GM10266 (cell line): ENCODE measurements around the gene RHBDD2.
"Not testable (repeated sequence)": the region's sequence is repeated elsewhere in the genome, so short reads cannot be mapped to it uniquely, and the experiment has no call there.

Experiments
- DNase-seq: peaks from one replicate; pipeline ENCODE4 v3.0.0; 2012; ENCODE audit errors: extremely low spot score
- CTCF ChIP-seq: IDR thresholded peaks from 2 replicates; pipeline ENCODE4 v1.5.1; 2012; ENCODE audit warnings: mild to moderate bottlenecking, low read depth; ENCODE audit not compliant: control insufficient read depth, insufficient read depth; ENCODE audit errors: missing control alignments

RHBDD2 gene

GRCh38 chr7:75842836-75843446 is 35.9 kb upstream of the RHBDD2 start:
- no peak for TF ChIP-seq CTCF
- DNase-seq, result peak; percentile 72

DNA sequence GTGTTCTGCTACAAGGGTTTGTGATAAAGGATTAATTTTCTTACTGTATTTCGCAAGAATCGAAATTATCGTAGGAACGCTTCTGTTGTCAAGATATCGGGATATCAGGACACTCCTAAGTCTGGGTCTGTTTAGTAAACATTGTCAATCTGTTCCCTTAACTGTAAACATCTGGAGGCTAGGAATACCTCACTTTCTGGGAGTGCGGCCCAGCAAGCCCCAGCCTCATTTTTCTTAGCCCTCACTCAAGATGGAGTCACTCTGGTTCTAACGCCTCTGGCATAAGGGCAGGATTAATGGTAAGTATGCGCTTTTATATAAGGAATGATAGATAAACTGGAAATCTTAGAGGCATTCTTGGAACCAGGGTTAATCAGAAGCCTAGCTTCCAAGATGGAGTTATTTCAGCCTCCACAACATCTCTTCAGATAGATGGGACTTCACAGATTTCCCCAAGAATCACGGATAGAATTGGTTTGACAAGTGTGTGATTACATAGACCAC is 35.2 kb upstream of the RHBDD2 start:
- no peak for DNase-seq
- TF ChIP-seq CTCF, result no peak

- TF ChIP-seq CTCF, result no peak
- no peak for DNase-seq
These were observed 34.7 kb upstream of the RHBDD2 start for GRCh38 chr7:75844158-75844557.

- not testable (repeated sequence) for DNase-seq
These were observed 33.7 kb upstream of the RHBDD2 start for GRCh38 chr7:75845132-75845531.

- no peak for DNase-seq
- TF ChIP-seq CTCF, result no peak
These were observed 31.1 kb upstream of the RHBDD2 start for GRCh38 chr7:75847707-75848106.

GRCh38 chr7:75849573-75849972 is 29.3 kb upstream of the RHBDD2 start:
- no peak for DNase-seq
- TF ChIP-seq CTCF, result no peak

DNA sequence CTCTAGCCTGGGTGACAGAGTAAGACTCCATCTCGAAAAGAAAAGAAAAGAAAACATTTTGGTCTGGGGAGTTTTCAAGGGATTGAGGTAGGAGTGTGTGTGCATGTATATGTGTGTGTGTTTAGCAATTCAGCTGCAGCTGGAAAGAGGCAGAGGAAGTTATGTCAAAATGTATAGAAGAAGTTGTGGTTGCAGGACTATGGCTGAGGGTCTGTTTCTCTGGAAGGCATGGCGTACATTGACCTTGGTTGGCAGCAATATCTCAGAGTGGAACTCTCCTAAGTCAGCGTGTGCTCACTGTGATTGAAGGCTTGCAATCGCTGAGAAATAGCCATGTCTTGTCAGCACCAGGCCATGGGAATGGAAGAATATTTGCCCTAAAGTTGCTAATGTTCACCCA is 28.6 kb upstream of the RHBDD2 start:
- no peak for DNase-seq
- no peak for TF ChIP-seq CTCF

- TF ChIP-seq CTCF, result no peak
- no peak for DNase-seq
These were observed 24.6 kb upstream of the RHBDD2 start for GRCh38 chr7:75854233-75854632.

- DNase-seq, result not testable (repeated sequence)
These were observed 24.0 kb upstream of the RHBDD2 start for GRCh38 chr7:75854813-75855345.
